K562 (cell line): ENCODE measurements around the gene MBLAC2. TPM values are rescaled to one million over a fixed set of nuclear protein-coding genes. Genes with fewer than 3 reads are reported as not detected.

ENCODE experiments used
- CEBPZ ChIP-seq: fragments of 150-350 bp; IDR thresholded peaks from 2 replicates; pipeline ENCODE4 v1.6.1; 2014; ENCODE audit warnings: low read depth, mild to moderate bottlenecking, low read length, borderline replicate concordance
- CGGBP1 ChIP-seq: fragments of 250-450 bp; sonication (Bioruptor Pico); IDR thresholded peaks from 2 replicates; pipeline ENCODE4 v1.9.0; 2021; ENCODE audit warnings: mild to moderate bottlenecking
- CREB5 ChIP-seq: fragments of 250-450 bp; sonication (Bioruptor Pico); IDR thresholded peaks from 2 replicates; pipeline ENCODE4 v1.5.0; 2020; ENCODE audit warnings: mild to moderate bottlenecking
- E2F4 ChIP-seq: sonication (generic); formaldehyde crosslinking; IDR thresholded peaks from 2 replicates; pipeline ENCODE4 v1.8.0; 2022; ENCODE audit warnings: mild to moderate bottlenecking, low read depth, missing genetic modification reagents
- ETV6 ChIP-seq, 3 experiments: fragments of 150-350 bp in 1 of 3; sonication (generic) in 1 of 3; formaldehyde crosslinking in 1 of 3; IDR thresholded peaks; 2 replicates each; pipeline versions ENCODE4 v1.6.1 to v1.8.0; 2014 to 2022; ENCODE audit warnings: borderline replicate concordance in 2 of 3, low read depth in 2 of 3, antibody characterized with exemption in 1 of 3, low read length in 1 of 3, mild to moderate bottlenecking in 1 of 3, missing genetic modification reagents in 1 of 3
- FOS ChIP-seq: IDR thresholded peaks from 3 replicates; pipeline ENCODE4 v1.6.1; 2011; ENCODE audit not compliant: insufficient read length; ENCODE audit errors: extremely low read depth
- GABPA ChIP-seq: fragments of 200-800 bp; sonication (Bioruptor generic); conservative IDR thresholded peaks from 2 replicates; pipeline ENCODE4 v1.6.1; 2016; ENCODE audit warnings: low read depth, missing genetic modification characterization, missing compliant biosample characterization
- HDAC2 ChIP-seq: fragments of 450-650 bp; IDR thresholded peaks from 2 replicates; pipeline ENCODE4 v1.6.1; 2016; ENCODE audit warnings: mild to moderate bottlenecking
- HDAC3 ChIP-seq: fragments of 450-650 bp; IDR thresholded peaks from 2 replicates; pipeline ENCODE4 v1.6.1; 2018; ENCODE audit warnings: borderline replicate concordance, mild to moderate bottlenecking, moderate library complexity; ENCODE audit not compliant: partially characterized antibody
- HNRNPK ChIP-seq: fragments of 200-400 bp; formaldehyde crosslinking; IDR thresholded peaks from one replicate; pipeline ENCODE4 v1.6.1; 2018; ENCODE audit warnings: mild to moderate bottlenecking, low read depth, low read length; ENCODE audit not compliant: poor library complexity, severe bottlenecking
- IRF2 ChIP-seq: sonication (generic); formaldehyde crosslinking; IDR thresholded peaks from 2 replicates; pipeline ENCODE4 v1.8.1; 2022; ENCODE audit warnings: mild to moderate bottlenecking, missing genetic modification reagents
- KAT8 ChIP-seq: fragments of 450-650 bp; IDR thresholded peaks from 2 replicates; pipeline ENCODE4 v1.6.1; 2016; ENCODE audit warnings: low read depth, mild to moderate bottlenecking
- MECOM ChIP-seq: fragments of 250-450 bp; sonication (Bioruptor Pico); IDR thresholded peaks from 2 replicates; pipeline ENCODE4 v1.8.0; 2022; ENCODE audit warnings: inconsistent platforms
- RBM25 ChIP-seq: fragments of 200-400 bp; formaldehyde crosslinking; IDR thresholded peaks from 2 replicates; pipeline ENCODE4 v1.6.1; 2018; ENCODE audit warnings: low read length, low read depth, moderate library complexity; ENCODE audit not compliant: severe bottlenecking
- SPI1 ChIP-seq: IDR thresholded peaks from 2 replicates; pipeline ENCODE4 v1.6.1; 2011; ENCODE audit warnings: low read depth, low read length, control low read depth, borderline replicate concordance
- TAF1 ChIP-seq: IDR thresholded peaks from 2 replicates; pipeline ENCODE4 v1.6.1; 2011; ENCODE audit warnings: mild to moderate bottlenecking, low read length, moderate library complexity; ENCODE audit not compliant: insufficient read depth, control insufficient read depth, severe bottlenecking; ENCODE audit errors: extremely low read depth
- TAF7 ChIP-seq: fragments of 450-650 bp; IDR thresholded peaks from 2 replicates; pipeline ENCODE4 v1.6.1; 2016; ENCODE audit warnings: missing genetic modification characterization, missing compliant biosample characterization
- ZBED1 ChIP-seq: IDR thresholded peaks from 2 replicates; pipeline ENCODE4 v1.6.1; 2014
- ZFP1 ChIP-seq: fragments of 450-650 bp; formaldehyde crosslinking; IDR thresholded peaks from 2 replicates; pipeline ENCODE4 v1.4.0; 2020; ENCODE audit warnings: mild to moderate bottlenecking, mixed read lengths
- ZNF12 ChIP-seq: sonication (generic); formaldehyde crosslinking; IDR thresholded peaks from 2 replicates; pipeline ENCODE4 v1.4.0; 2020; ENCODE audit warnings: mild to moderate bottlenecking, missing genetic modification reagents
- ZNF408 ChIP-seq: fragments of 250-450 bp; sonication (Bioruptor Pico); IDR thresholded peaks from 2 replicates; pipeline ENCODE4 v1.4.0; 2020; ENCODE audit warnings: low read depth, mild to moderate bottlenecking, moderate library complexity
- ZNF584 ChIP-seq: fragments of 200-800 bp; sonication (Bioruptor generic); IDR thresholded peaks from 2 replicates; pipeline ENCODE4 v1.6.1; 2016; ENCODE audit warnings: low read depth, mild to moderate bottlenecking, missing genetic modification characterization, missing compliant biosample characterization
- polyA plus RNA-seq, 8 experiments: library from polyadenylated mRNA; depleted of rRNA in 4 of 8; stranded (reverse) in 5 of 8; unstranded in 3 of 8; fragments of >200 nt; fragmentation: Nextera tagmentation in 2 of 8; fragmentation: Illumina TruSeq in 1 of 8; extraction: Ambion mirVana in 2 of 8; extraction: Trizol in 1 of 8; gene quantifications; 2 replicates each; pipeline versions ENCODE4 v1.2.1 to v1.2.3, GENCODE V29; 2011 to 2014; ENCODE audit warnings: inconsistent platforms in 1 of 8, missing spikeins in 1 of 8
- total RNA-seq, 7 experiments: library from RNA; depleted of rRNA in 6 of 7; stranded (reverse); fragments of >200 nt in 6 of 7; fragmentation: Illumina TruSeq in 2 of 7; extraction: Trizol in 2 of 7; gene quantifications; 2 replicates each; pipeline versions ENCODE4 v1.2.1 to v1.2.3, GENCODE V29; 2011 to 2021; ENCODE audit warnings: low replicate concordance in 1 of 7

MBLAC2 gene
- total and polyA plus RNA-seq, 9 of the 15 experiments (the other 6 are each of a cell fraction or from before 2014, with no cell fraction given): 2.4 to 13.1 (median 10.3) TPM

GRCh38 chr5:90408571-90409317, 65.8 kb downstream of the MBLAC2 start (continued):
- TF ChIP-seq CEBPZ: no peak
- TF ChIP-seq RBM25: peak; percentile 36
- TF ChIP-seq ZNF408 (CRISPR knock-in tag): no peak
- TF ChIP-seq GABPA (tag): no peak
- TF ChIP-seq IRF2 (CRISPR knock-in tag): no peak
- no peak for TF ChIP-seq HDAC3
- TF ChIP-seq E2F4 (CRISPR knock-in tag): no peak
- TF ChIP-seq TAF7: peak; percentile 45; the same call in 1 of the 2 replicates
- no peak for TF ChIP-seq ZBED1
- 0 out of 2 replicates have a peak, but pooled peaks have one; percentile 14 for TF ChIP-seq HDAC2
- TF ChIP-seq SPI1: no peak
- TF ChIP-seq MECOM (CRISPR knock-in tag): no peak
- no peak for TF ChIP-seq ETV6 (IDR thresholded peaks at IDR 0.05; ENCODE audit: borderline replicate concordance in 1 of 2, low read depth in 2 of 2, low read length in 1 of 2)
- no peak for TF ChIP-seq ETV6 (CRISPR knock-in tag; IDR thresholded peaks at IDR 0.05; ENCODE audit: borderline replicate concordance)
- TF ChIP-seq HNRNPK: no peak
- no peak for TF ChIP-seq CGGBP1
- TF ChIP-seq FOS: no peak
- no peak for TF ChIP-seq ZFP1 (CRISPR knock-in tag)
- no peak for TF ChIP-seq KAT8
- no peak for TF ChIP-seq ZNF12 (CRISPR knock-in tag)
- no peak for TF ChIP-seq CREB5
- TF ChIP-seq ZNF584 (CRISPR knock-in tag): no peak
- peak; percentile 94 for TF ChIP-seq TAF1
